Skeletal muscle satellite cell (primary cell): Measurements from ENCODE around the gene SLC44A5.

Experiments used
- H3K27me3 ChIP-seq: 2 replicates; pipeline ENCODE4 v1.7.0; 2013; ENCODE audit warnings: low read length; ENCODE audit not compliant: control insufficient read depth, insufficient read depth
- H3K36me3 ChIP-seq: 2 replicates; pipeline ENCODE4 v1.7.0; 2013; ENCODE audit warnings: mild to moderate bottlenecking, control low read depth, low read length; ENCODE audit not compliant: insufficient read depth
- H3K4me1 ChIP-seq: 2 replicates; pipeline ENCODE4 v1.7.0; 2013; ENCODE audit warnings: low read length; ENCODE audit not compliant: control insufficient read depth, insufficient read depth
- H3K4me2 ChIP-seq: 2 replicates; pipeline ENCODE4 v1.7.0; 2013; ENCODE audit warnings: mild to moderate bottlenecking, low read length
- H3K4me3 ChIP-seq: 2 replicates; pipeline ENCODE4 v1.7.0; 2013; ENCODE audit warnings: low read length
- H3K9ac ChIP-seq: 2 replicates; pipeline ENCODE4 v1.7.0; 2013; ENCODE audit warnings: mild to moderate bottlenecking, low read depth, low read length, moderate library complexity
- H3K9me3 ChIP-seq: replicated peaks from 2 replicates; pipeline ENCODE4 v1.7.0; 2013; ENCODE audit warnings: mild to moderate bottlenecking, control low read depth, low read length

The SLC44A5 gene

DNA sequence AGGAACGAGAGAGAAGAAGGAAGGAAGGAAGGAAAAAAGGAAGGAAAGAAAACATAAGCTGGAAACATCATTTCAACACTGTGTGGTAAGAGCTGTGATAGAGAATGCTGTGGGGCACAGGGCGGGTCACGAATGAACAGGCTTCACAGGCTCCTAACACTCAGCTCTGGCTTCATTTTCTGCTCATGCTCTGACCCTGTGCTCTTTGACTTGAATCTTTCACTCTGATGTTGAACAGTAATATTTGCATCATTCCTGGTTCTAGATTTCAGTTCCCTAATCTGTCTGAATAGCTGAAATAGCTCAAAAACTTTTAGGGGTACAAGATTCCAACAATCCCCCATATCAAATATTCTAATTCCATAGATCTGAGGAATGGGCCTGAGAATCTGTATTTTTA is 269.4 kb downstream of the SLC44A5 start:
- Histone ChIP-seq H3K9me3 (no peaks in the 10 kb centered on the region), H3K4me1 (no peaks in the 10 kb centered on the region), H3K27me3 (no peaks in the 10 kb centered on the region), H3K9ac (no peak overlapping the region), H3K4me2 (no peak overlapping the region), H3K4me3 (no peak overlapping the region), H3K36me3 (no peaks in the 10 kb centered on the region)

DNA sequence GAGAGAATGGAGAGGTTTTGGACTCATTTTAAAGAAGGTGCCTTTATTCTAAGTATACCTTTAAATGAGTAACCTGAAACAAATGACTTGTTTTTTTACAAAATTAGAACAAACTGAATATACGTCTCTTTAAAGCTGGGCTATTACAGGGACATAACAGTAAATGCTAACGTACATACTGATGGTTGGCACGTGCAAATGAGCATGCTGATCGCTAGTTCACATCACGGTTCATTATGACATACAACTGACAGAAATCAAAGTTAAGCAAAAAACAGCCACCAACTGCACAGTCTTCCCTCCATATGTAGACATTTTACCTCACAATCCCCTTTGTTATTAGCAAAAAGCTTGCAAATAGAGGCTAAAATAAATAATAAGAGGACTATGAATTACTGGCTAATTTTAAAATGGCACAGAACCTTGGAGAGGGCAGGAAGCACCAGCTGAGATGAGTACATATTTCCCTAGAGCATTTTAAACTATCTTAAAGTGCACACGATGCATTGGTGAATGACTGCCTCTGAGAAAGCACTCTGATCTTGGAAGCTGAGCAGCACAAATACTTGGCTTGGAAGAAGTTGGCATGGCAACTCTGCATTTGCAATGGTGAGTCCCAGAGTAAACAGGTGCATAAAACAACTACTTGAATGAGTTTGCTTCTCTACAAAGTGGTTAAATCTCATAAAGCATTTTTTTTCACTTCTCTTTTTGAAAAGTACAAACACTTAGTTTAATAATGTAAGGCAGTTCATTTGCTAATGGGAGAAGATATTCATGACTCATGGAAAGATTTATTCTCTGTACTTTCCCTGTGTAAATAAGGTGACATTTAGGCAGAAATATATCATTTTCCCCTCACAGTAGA is 272.1 kb downstream of the SLC44A5 start:
- H3K9ac ChIP-seq = no peak overlapping the region
- no peaks in the 10 kb centered on the region for H3K27me3 ChIP-seq
- no peak overlapping the region for H3K4me2 ChIP-seq
- no peaks in the 10 kb centered on the region for H3K9me3 ChIP-seq
- H3K4me3 ChIP-seq = no peak overlapping the region
- H3K4me1 ChIP-seq = no peaks in the 10 kb centered on the region
- no peaks in the 10 kb centered on the region for H3K36me3 ChIP-seq

GRCh38 chr1:75334876-75335389 is 276.0 kb downstream of the SLC44A5 start:
- Histone ChIP-seq H3K4me3 (no peak overlapping the region), H3K4me2 (no peak overlapping the region), H3K4me1 (no peaks in the 10 kb centered on the region), H3K9me3 (no peaks in the 10 kb centered on the region), H3K9ac (no peak overlapping the region), H3K36me3 (no peaks in the 10 kb centered on the region), H3K27me3 (no peaks in the 10 kb centered on the region)

DNA sequence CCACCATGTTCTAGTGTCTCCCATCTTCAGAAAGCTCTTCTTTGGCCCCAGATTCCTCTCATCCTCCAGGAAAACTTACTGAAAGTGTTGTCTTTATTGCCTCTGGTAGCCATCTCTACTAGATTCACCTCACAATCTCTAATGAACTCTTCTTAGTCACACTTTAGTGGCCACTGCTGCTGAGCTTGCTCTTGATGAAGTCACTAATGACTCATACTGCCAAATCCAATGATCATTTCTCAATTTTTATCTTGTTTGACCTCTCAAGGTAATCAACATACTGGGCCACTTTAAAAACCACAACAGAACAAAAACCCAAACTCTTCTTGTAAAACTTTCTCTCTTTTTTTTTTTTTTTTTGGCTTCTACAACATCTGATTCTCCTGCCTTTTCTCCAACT is 280.3 kb downstream of the SLC44A5 start:
- no peaks in the 10 kb centered on the region for H3K36me3 ChIP-seq
- H3K27me3 ChIP-seq = no peaks in the 10 kb centered on the region
- no peak overlapping the region for H3K4me3 ChIP-seq
- no peak overlapping the region for H3K4me2 ChIP-seq
- H3K9ac ChIP-seq = no peak overlapping the region
- no peaks in the 10 kb centered on the region for H3K4me1 ChIP-seq
- H3K9me3 ChIP-seq = no peaks in the 10 kb centered on the region

DNA sequence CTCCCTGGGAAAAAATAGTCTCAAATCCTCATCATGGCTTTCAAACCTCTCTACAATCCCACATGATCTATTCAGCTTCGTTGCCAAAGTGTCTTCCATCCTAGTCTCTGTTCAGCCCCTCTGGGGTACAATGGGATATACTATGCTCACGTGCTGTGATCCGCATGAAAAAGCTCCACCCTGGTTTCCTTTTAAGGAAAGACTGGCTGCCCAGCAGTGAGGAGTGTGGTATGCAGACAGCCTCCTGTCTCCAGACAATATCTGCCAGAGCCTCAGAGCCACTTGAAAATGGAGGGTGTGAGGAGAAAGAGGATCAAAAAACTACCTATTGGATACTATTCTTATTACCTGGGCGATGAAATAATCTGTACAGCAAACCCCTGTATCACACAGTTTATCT is 282.2 kb downstream of the SLC44A5 start:
- Histone ChIP-seq H3K9me3 (no peaks in the 10 kb centered on the region), H3K4me2 (no peak overlapping the region), H3K36me3 (no peaks in the 10 kb centered on the region), H3K27me3 (no peaks in the 10 kb centered on the region), H3K9ac (no peak overlapping the region), H3K4me3 (no peak overlapping the region), H3K4me1 (no peaks in the 10 kb centered on the region)

DNA sequence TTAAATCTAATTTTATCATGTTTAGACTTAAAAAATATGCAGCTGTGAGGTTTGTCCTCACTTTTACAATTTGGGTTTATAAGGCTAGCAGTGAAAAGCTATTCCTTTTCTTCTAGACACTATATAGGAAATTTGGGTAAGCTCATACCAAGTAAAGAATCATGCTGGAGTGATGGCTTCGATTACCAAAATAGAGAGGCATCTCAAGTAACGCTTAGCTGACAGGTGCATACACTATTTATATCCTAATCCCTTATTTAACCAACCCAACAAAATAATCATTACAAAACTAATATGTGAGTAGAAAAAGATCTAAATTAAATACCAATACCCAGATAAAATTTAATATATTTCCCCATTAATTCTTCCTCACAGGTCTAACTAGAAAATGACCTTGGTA is 283.5 kb downstream of the SLC44A5 start:
- H3K36me3 ChIP-seq = no peaks in the 10 kb centered on the region
- no peak overlapping the region for H3K4me3 ChIP-seq
- H3K9me3 ChIP-seq = no peaks in the 10 kb centered on the region
- no peaks in the 10 kb centered on the region for H3K27me3 ChIP-seq
- H3K4me1 ChIP-seq = no peaks in the 10 kb centered on the region
- H3K4me2 ChIP-seq = no peak overlapping the region
- H3K9ac ChIP-seq = no peak overlapping the region

DNA sequence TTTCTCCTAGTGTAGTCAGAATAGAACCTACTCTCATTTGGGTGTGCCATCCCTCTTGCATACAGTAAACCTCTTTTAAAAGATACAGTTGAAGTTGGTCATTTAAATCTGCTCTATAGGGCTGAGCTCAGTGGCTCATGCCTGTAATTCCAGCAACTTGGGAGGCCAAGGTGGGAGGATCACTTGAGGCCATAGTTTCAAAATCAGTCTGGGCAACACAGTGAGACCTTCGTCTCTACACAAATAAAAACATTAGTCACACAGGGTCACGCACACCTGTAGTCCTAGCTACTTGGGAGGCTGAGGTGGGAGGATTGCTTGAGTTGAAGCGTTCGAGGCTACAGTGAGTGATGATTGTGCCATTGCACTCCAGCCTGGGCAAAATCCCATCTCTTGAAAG is 292.9 kb downstream of the SLC44A5 start:
- Histone ChIP-seq H3K9me3 (no peaks in the 10 kb centered on the region), H3K9ac (no peak overlapping the region), H3K4me1 (no peaks in the 10 kb centered on the region), H3K36me3 (no peaks in the 10 kb centered on the region), H3K27me3 (no peaks in the 10 kb centered on the region), H3K4me2 (no peak overlapping the region), H3K4me3 (no peak overlapping the region)

DNA sequence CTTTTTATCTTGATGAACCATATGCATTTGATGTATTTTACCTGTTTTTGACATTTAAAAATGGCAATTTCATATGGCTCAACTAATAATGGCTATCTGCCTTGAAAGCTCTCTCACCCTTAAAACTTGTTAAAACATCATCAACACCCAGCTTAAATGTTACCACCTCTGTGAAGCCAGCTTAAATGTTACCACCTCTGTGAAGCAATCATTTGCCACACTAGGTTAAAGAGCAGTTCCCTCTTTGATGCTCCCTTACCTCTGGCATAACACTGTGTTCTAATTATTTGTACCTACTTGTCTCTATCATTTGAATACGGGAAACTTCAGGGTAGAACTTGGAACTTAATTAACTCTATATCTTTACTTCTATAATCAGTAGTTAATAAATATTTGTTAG is 294.7 kb downstream of the SLC44A5 start:
- no peaks in the 10 kb centered on the region for H3K36me3 ChIP-seq
- no peaks in the 10 kb centered on the region for H3K4me1 ChIP-seq
- no peaks in the 10 kb centered on the region for H3K9me3 ChIP-seq
- no peak overlapping the region for H3K4me2 ChIP-seq
- no peaks in the 10 kb centered on the region for H3K27me3 ChIP-seq
- no peak overlapping the region for H3K4me3 ChIP-seq
- no peak overlapping the region for H3K9ac ChIP-seq

DNA sequence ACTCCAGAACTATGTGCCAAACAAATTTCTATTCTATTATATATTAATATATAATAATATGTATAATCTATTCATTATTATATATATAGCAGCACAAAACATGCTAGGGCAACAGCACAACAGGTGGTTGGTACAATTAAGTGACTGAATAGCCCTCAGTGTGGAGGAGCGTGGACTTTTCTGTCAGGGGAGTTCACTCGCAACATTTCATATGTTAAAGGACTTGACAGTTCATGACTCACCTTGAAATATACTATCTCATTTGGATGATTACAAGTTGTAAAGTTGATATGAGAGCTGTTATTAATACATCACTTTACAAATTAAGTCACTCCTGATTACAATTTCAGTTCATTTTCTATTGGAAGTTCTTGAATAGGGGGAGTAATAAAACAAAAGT is 298.3 kb downstream of the SLC44A5 start:
- no peaks in the 10 kb centered on the region for H3K27me3 ChIP-seq
- H3K9me3 ChIP-seq = no peaks in the 10 kb centered on the region
- no peak overlapping the region for H3K4me3 ChIP-seq
- no peaks in the 10 kb centered on the region for H3K4me1 ChIP-seq
- H3K4me2 ChIP-seq = no peak overlapping the region
- H3K9ac ChIP-seq = no peak overlapping the region
- H3K36me3 ChIP-seq = no peaks in the 10 kb centered on the region

- Histone ChIP-seq H3K36me3 (no peaks in the 10 kb centered on the region), H3K4me1 (no peaks in the 10 kb centered on the region), H3K9ac (no peak overlapping the region), H3K27me3 (no peaks in the 10 kb centered on the region), H3K9me3 (no peaks in the 10 kb centered on the region), H3K4me2 (no peak overlapping the region), H3K4me3 (no peak overlapping the region)
Measured at GRCh38 chr1:75310067-75310466, 300.8 kb downstream of the SLC44A5 start.

DNA sequence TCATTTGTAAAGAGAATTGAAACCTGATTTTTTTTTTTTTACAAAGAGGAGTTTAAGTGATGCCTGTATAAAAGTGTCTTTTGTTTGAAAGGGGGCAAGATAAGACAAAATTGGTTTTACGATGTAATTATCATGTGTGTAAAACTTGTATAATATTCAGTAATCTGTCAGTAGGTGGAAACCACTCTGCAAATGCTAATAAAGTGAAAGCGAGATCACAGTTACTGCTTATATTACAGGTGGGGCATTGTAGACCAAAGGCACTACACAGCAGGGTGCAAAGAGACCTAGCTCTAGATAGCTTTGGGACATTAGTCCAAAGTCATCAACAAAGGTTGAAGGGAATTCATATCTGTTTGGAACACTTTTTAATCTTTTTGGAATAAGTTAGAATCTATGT is 302.5 kb downstream of the SLC44A5 start:
- Histone ChIP-seq H3K9ac (no peak overlapping the region), H3K4me3 (no peak overlapping the region)

GRCh38 chr1:75305061-75305460 is 305.9 kb downstream of the SLC44A5 start:
- no peaks in the 10 kb centered on the region for H3K36me3 ChIP-seq
- no peak overlapping the region for H3K4me2 ChIP-seq
- no peak overlapping the region for H3K4me3 ChIP-seq
- H3K9me3 ChIP-seq = no peaks in the 10 kb centered on the region
- H3K27me3 ChIP-seq = no peaks in the 10 kb centered on the region
- H3K9ac ChIP-seq = no peak overlapping the region
- no peaks in the 10 kb centered on the region for H3K4me1 ChIP-seq

More for the DNA sequence above, 302.5 kb downstream of the SLC44A5 start:
- no peaks in the 10 kb centered on the region for H3K27me3 ChIP-seq
- no peak overlapping the region for H3K4me2 ChIP-seq
- H3K36me3 ChIP-seq = no peaks in the 10 kb centered on the region
- H3K4me1 ChIP-seq = no peaks in the 10 kb centered on the region
- no peaks in the 10 kb centered on the region for H3K9me3 ChIP-seq
